Measurements from ENCODE around the gene SESN2.

Gene SESN2

DNA sequence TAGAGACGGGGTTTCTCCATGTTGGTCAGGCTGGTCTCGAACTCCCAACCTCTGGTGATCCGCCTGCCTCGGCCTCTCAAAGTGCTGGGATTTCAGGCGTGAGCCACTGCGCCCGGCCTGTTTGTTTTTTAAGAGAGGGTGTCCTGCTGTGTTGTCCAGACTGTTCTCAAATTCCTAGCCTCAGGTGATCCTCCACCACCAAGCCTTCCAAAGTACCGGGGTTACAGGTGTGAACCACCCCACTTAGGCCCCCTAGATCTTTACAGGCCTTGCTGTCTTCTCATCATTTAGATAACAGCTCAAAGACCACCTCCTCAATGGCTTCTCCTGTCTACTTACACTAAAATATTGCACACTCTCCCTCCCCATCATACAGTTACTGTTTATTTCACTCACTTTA is 6.3 kb downstream of the SESN2 start:
- no peak for TF ChIP-seq CTCF (IDR thresholded peaks at IDR 0.05; ENCODE audit: insufficient read depth, missing control alignments)
- DNase-seq (ENCODE audit: insufficient read length, low spot score): no peak
- FAIRE-seq: no peak

GRCh38 chr1:28266920-28267322 is 7.6 kb downstream of the SESN2 start:
- no peak for TF ChIP-seq CTCF (IDR thresholded peaks at IDR 0.05; ENCODE audit: insufficient read depth, missing control alignments)
- DNase-seq (ENCODE audit: insufficient read length, low spot score) (no peak), FAIRE-seq (no peak)

- FAIRE-seq (no peak), DNase-seq (ENCODE audit: insufficient read length, low spot score) (no peak)
- no peak for TF ChIP-seq CTCF (IDR thresholded peaks at IDR 0.05; ENCODE audit: insufficient read depth, missing control alignments)
Observed at GRCh38 chr1:28267633-28268032, 8.3 kb downstream of the SESN2 start.

DNA sequence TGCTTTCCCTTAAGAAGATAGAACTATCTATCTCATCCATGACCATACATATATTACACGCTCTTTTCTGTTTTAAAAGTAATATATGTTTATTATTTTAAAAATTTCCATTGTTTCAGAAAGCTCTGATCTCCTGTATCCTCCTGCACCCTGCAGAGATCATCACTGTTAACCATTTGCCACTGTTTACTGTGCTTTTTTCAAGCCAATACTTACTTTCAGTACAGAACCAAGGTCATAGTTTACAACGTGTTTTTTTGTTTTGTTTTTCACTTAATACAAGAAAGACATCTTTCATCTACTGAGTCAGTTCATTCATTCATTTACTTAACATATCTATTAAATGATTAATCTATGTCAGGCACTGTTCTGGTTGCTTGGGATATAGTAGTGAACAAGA is 10.2 kb downstream of the SESN2 start:
- DNase-seq (ENCODE audit: insufficient read length, low spot score): no peak
- FAIRE-seq: no peak
- no peak for TF ChIP-seq CTCF (IDR thresholded peaks at IDR 0.05; ENCODE audit: insufficient read depth, missing control alignments)

DNA sequence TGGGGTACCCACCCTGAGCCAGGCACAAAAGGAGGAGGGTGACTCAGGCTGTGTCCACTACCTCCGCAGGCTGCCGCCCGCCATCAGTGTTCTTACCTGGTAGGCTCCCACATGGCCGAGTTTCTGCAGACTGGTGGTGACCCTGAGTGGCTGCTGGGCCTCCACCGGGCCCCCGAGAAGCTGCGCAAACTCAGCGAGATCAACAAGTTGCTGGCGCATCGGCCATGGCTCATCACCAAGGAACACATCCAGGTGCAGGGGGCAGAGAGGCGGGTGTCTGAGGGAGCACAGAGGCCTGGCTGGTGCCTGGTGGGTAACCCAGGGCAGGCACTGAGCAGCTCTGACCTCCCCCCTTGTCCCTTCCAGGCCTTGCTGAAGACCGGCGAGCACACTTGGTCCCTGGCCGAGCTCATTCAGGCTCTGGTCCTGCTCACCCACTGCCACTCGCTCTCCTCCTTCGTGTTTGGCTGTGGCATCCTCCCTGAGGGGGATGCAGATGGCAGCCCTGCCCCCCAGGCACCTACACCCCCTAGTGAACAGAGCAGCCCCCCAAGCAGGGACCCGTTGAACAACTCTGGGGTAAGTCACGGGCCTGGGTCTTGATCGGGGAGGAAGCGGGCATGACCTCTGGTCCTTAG is 13.0 kb downstream of the SESN2 start:
- FAIRE-seq (no peak), DNase-seq (ENCODE audit: insufficient read length, low spot score) (no peak)
- TF ChIP-seq CTCF (IDR thresholded peaks at IDR 0.05; ENCODE audit: insufficient read depth, missing control alignments): no peak

DNA sequence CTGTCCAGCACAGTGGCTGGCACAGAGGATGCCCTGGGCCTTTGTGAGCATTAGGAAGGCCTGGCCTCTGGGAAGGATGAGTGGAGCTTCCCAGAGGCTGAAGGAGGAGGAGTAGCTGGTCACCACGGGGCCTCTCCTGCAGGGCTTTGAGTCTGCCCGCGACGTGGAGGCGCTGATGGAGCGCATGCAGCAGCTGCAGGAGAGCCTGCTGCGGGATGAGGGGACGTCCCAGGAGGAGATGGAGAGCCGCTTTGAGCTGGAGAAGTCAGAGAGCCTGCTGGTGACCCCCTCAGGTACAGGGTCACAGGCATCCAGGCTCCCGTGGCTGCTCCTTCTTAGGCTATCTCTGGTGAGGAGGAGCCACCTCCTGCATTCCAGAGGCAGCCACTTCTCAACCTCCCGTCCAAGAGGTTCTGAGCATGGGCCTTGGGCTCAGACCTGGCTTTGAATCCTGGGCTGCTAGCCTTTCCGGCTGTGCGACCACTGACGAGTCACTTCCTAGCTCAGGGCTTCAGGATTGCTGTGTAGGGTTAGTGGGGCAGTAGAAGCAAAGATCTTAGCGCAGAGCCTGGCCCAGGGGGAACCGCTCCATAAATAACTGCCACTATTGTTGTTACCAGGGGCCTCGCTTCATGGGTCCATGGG is 14.0 kb downstream of the SESN2 start:
- TF ChIP-seq CTCF (IDR thresholded peaks at IDR 0.05; ENCODE audit: insufficient read depth, missing control alignments): no peak
- no peak for FAIRE-seq

DNA sequence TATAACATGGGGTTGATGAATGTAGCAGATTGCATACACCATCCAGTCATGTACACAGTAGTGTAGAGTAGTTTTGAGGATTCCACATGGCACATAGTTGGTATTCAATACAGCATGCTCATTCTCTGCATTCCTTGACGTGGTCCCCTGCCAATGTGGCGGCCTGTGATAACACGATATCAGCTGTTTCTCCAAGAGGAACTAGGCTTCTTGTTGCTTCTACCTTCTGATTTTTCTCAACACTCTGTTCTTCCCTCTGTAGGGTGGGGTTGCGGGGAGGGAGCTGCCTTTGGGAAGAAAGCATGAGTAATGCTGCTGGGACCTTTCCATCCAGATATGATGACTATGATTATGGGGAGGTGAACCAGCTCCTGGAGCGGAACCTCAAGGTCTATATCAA is 19.4 kb downstream of the SESN2 start:
- TF ChIP-seq CTCF (IDR thresholded peaks at IDR 0.05; ENCODE audit: insufficient read depth, missing control alignments): no peak
- DNase-seq (ENCODE audit: insufficient read length, low spot score): no peak
- no peak for FAIRE-seq

More for the DNA sequence above, 14.0 kb downstream of the SESN2 start:
- no peak for DNase-seq (ENCODE audit: insufficient read length, low spot score)
